Measurements from ENCODE around the gene BAHCC1.

DNA sequence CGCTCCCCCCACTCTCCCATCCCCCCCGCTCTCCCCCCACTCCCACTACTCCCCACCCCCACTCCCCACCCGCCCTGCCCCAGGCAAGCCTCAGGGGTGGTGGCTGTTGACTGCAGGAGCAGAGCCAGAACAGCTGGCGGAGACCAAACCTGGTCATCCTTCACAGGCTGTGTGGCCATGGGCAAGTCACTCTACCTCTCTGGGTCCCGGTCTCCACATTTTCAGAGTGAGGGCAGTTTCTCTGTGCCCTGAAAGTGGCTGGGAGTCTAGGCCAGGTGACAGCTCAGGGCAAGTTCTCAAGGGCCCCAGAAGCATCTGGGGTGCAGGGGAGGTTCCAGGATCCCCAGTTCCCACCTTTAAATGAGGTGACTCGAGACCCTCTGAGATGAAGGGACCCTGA lies 15.1 kb upstream of the BAHCC1 start:
- TF ChIP-seq, protein P1, sequence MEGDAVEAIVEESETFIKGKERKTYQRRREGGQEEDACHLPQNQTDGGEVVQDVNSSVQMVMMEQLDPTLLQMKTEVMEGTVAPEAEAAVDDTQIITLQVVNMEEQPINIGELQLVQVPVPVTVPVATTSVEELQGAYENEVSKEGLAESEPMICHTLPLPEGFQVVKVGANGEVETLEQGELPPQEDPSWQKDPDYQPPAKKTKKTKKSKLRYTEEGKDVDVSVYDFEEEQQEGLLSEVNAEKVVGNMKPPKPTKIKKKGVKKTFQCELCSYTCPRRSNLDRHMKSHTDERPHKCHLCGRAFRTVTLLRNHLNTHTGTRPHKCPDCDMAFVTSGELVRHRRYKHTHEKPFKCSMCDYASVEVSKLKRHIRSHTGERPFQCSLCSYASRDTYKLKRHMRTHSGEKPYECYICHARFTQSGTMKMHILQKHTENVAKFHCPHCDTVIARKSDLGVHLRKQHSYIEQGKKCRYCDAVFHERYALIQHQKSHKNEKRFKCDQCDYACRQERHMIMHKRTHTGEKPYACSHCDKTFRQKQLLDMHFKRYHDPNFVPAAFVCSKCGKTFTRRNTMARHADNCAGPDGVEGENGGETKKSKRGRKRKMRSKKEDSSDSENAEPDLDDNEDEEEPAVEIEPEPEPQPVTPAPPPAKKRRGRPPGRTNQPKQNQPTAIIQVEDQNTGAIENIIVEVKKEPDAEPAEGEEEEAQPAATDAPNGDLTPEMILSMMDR (conservative IDR thresholded peaks at IDR 0.05; ENCODE audit: low read length): no peak
- TF ChIP-seq EZH2phosphoT487 (IDR thresholded peaks at IDR 0.05; ENCODE audit: borderline replicate concordance): no peak
